ENCODE data around the gene LPCAT4.

GRCh38 chr15:34348735-34349300 is 18.2 kb downstream of the LPCAT4 start:
- TF ChIP-seq PATZ1 (CRISPR knock-in tag; IDR thresholded peaks at IDR 0.05; ENCODE audit: borderline replicate concordance) (no peak), ZFP3 (CRISPR knock-in tag; IDR thresholded peaks at IDR 0.05) (no peak), RARB (CRISPR knock-in tag; IDR thresholded peaks at IDR 0.05) (no peak), ZNF70 (CRISPR knock-in tag; IDR thresholded peaks at IDR 0.05) (no peak), TCF4 (CRISPR knock-in tag; IDR thresholded peaks at IDR 0.05; ENCODE audit: borderline replicate concordance) (no peak), ZNF8 (CRISPR knock-in tag; IDR thresholded peaks at IDR 0.05) (no peak), ARNTL (CRISPR knock-in tag; IDR thresholded peaks at IDR 0.05; ENCODE audit: borderline replicate concordance, low read depth) (no peak)

Data from SK-N-SH treated with all-trans-retinoic acid at 6 μM for 48 hours (cell line).